SU-DHL-6 (cell line): ENCODE results near the gene RPS15.

Experiments
- H2AFZ ChIP-seq: fragments of 200-600 bp; sonication (generic); 2 replicates; pipeline ENCODE4 v1.6.1; 2014; ENCODE audit warnings: low read depth, mild to moderate bottlenecking, moderate library complexity, mixed read lengths, antibody characterized with exemption, low read length; ENCODE audit not compliant: severe bottlenecking
- H3F3A ChIP-seq: fragments of 200-600 bp; shearing (Covaris generic); 2 replicates; pipeline ENCODE4 v1.6.0; 2016; ENCODE audit warnings: antibody characterized with exemption, mild to moderate bottlenecking; ENCODE audit not compliant: insufficient read depth
- H3K27ac ChIP-seq: fragments of 200-600 bp; sonication (generic); 2 replicates; pipeline ENCODE4 v1.5.1; 2016; ENCODE audit warnings: low read depth, mild to moderate bottlenecking, low read length, moderate library complexity, mixed read lengths
- H3K27me3 ChIP-seq: fragments of 200-600 bp; sonication (generic), shearing (Covaris generic); 2 replicates; pipeline ENCODE4 v1.6.0; 2014; ENCODE audit warnings: mild to moderate bottlenecking, low read length
- H3K36me3 ChIP-seq: fragments of 200-600 bp; sonication (generic); 2 replicates; pipeline ENCODE4 v1.6.1; 2014; ENCODE audit warnings: mild to moderate bottlenecking, low read length, mixed read lengths
- H3K4me2 ChIP-seq: fragments of 300-600, 200-600 bp; shearing (Covaris generic), sonication (generic); 2 replicates; pipeline ENCODE4 v1.6.0; 2014; ENCODE audit warnings: low read length, low read depth, mild to moderate bottlenecking; ENCODE audit not compliant: poor library complexity, severe bottlenecking
- H3K4me3 ChIP-seq: fragments of 200-600 bp; sonication (generic); 2 replicates; pipeline ENCODE4 v1.5.1; 2014; ENCODE audit warnings: antibody characterized with exemption, low read length, mild to moderate bottlenecking, mixed read lengths; ENCODE audit not compliant: insufficient read depth, poor library complexity, severe bottlenecking
- H3K79me2 ChIP-seq: fragments of 200-600 bp; sonication (generic); 2 replicates; pipeline ENCODE4 v1.6.1; 2014; ENCODE audit warnings: mild to moderate bottlenecking, low read length, moderate library complexity; ENCODE audit not compliant: insufficient read depth
- H3K9ac ChIP-seq: fragments of 200-600 bp; sonication (generic); 2 replicates; pipeline ENCODE4 v1.7.0; 2014; ENCODE audit warnings: mild to moderate bottlenecking, low read length
- H3K9me2 ChIP-seq: fragments of 200-600 bp; sonication (generic); replicated peaks from 2 replicates; pipeline ENCODE4 v1.6.1; 2014; ENCODE audit warnings: low read length; ENCODE audit not compliant: insufficient read depth
- H3K9me3 ChIP-seq: fragments of 200-600 bp; sonication (generic); 2 replicates; pipeline ENCODE4 v1.6.1; 2014; ENCODE audit warnings: low read length, mixed read lengths; ENCODE audit not compliant: insufficient read depth
- H4K20me1 ChIP-seq: fragments of 200-600 bp; sonication (generic); 2 replicates; pipeline ENCODE4 v1.6.1; 2014; ENCODE audit warnings: low read depth, mild to moderate bottlenecking, antibody characterized with exemption, low read length, moderate library complexity, mixed read lengths
- CTCF ChIP-seq: fragments of 200-600 bp; sonication (generic); IDR thresholded peaks from one replicate; pipeline ENCODE4 v1.5.1; 2017; ENCODE audit warnings: antibody characterized with exemption, mild to moderate bottlenecking, low read length, moderate library complexity; ENCODE audit not compliant: insufficient read depth, poor library complexity, severe bottlenecking
- EZH2phosphoT487 ChIP-seq: fragments of 200-600 bp; sonication (generic), shearing (Covaris generic); conservative IDR thresholded peaks from 2 replicates; pipeline ENCODE4 v1.6.1; 2018; ENCODE audit warnings: mild to moderate bottlenecking, antibody characterized with exemption, low read length, moderate library complexity, mixed read lengths

RPS15 gene

GRCh38 chr19:1447944-1448343 lies 9.7 kb downstream of the RPS15 start:
- no peaks in the 10 kb centered on the region for H3K79me2 ChIP-seq
- H4K20me1 ChIP-seq, result no peaks in the 10 kb centered on the region
- TF ChIP-seq CTCF (no peak), EZH2phosphoT487 (no peak)
- no peak overlapping the region for H3K4me2 ChIP-seq
- H3K9me2 ChIP-seq, result no peaks in the 10 kb centered on the region
- H3K36me3 ChIP-seq, result no peaks in the 10 kb centered on the region
- H2AFZ ChIP-seq, result no peak overlapping the region
- no peaks in the 10 kb centered on the region for H3K9me3 ChIP-seq
- H3K9ac ChIP-seq, result no peak overlapping the region
- H3K27me3 ChIP-seq, result no peaks in the 10 kb centered on the region
- H3F3A ChIP-seq, result peaks cover 14% of the 10 kb centered on the region
- H3K27ac ChIP-seq, result no peak overlapping the region
- no peak overlapping the region for H3K4me3 ChIP-seq

GRCh38 chr19:1449467-1450442 lies 11.6 kb downstream of the RPS15 start, which contains the start of gene APC2:
Gene APC2, plus strand, starts transcription at chr19:1450121. Its CDS starts 2,881 bp downstream, at chr19:1453002.
- Histone ChIP-seq H3K9me3 (no peaks in the 10 kb centered on the region), H3K4me3 (no peak within 1 kb of the TSS), H2AFZ (no peak within 1 kb of the TSS), H3K9ac (no peak within 1 kb of the TSS), H3K9me2 (no peaks in the 10 kb centered on the region), H3K79me2 (no peaks in the 10 kb centered on the region), H3K4me2 (peak within 1 kb of the TSS; percentile 40), H3K27me3 (no peaks in the 10 kb centered on the region), H3K36me3 (no peaks in the 10 kb centered on the region), H3K27ac (no peak within 1 kb of the TSS), H4K20me1 (no peaks in the 10 kb centered on the region), H3F3A (no peaks in the 10 kb centered on the region)
- TF ChIP-seq CTCF, result no peak
- TF ChIP-seq EZH2phosphoT487, result no peak

DNA sequence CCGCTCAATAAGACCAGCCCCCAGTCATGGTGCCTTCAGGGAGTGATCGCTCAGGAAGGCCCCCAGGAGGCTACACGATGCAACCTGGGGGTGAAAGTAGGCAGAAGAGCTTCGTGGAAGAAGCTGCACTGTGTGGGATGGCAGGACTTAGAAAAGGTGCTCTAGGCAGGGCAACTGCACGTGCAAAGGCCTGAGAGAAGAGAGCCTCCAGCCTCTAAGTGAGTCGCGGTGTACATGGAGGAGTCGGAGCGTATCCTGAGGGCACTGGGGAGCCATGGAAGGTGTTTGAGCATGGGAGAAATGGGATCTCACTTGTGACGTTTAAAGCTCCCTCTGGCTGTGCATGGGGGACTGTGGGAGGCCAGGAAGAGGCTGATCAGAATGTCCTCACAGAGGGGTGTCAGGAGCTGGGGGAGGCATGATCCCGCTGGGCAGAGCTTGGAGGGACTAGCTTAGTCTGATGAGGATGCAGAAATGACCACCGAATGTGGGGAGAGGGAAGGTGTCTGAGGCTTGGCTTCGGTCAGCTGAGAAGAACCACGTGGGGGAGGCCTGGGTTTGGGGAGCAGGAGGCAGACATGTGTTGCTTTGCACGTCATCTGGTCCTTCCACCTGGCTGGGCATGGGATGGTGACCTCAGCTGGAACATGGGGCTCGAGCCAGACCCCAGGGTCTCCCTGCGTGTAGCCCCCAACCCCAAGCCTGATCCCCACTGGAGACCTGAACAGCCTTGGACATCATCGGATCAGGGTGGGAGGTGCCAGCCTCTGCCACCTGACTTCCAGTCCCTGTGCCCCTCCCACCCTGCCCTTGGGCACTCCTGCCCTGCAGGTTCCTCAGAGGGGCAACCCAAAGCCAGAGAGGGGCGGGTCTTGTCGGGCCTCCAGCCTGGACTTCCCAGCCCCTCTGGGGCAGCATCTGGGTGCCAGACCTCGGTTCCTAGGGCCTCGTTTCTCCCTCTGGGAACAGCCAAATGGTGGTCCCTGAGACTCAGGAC lies 12.8 kb downstream of the RPS15 start:
- no peak overlapping the region for H2AFZ ChIP-seq
- no peaks in the 10 kb centered on the region for H3K9me3 ChIP-seq
- no peaks in the 10 kb centered on the region for H3K36me3 ChIP-seq
- H3K79me2 ChIP-seq, result no peaks in the 10 kb centered on the region
- H3K4me3 ChIP-seq, result no peak overlapping the region
- no peaks in the 10 kb centered on the region for H3F3A ChIP-seq
- H3K27me3 ChIP-seq, result no peaks in the 10 kb centered on the region
- TF ChIP-seq EZH2phosphoT487, result no peak
- no peak for TF ChIP-seq CTCF
- H3K9me2 ChIP-seq, result no peaks in the 10 kb centered on the region
- no peak overlapping the region for H3K9ac ChIP-seq
- no peak overlapping the region for H3K4me2 ChIP-seq
- H3K27ac ChIP-seq, result no peak overlapping the region
- no peaks in the 10 kb centered on the region for H4K20me1 ChIP-seq
